GM21619 (cell line): Measurements from ENCODE around the gene ACBD6.

Source experiments
- ATAC-seq: cut with Tn5 transposase; IDR thresholded peaks from one replicate; pipeline ENCODE4 v1.9.1; 2021; ENCODE audit not compliant: unreplicated experiment

Gene ACBD6

DNA sequence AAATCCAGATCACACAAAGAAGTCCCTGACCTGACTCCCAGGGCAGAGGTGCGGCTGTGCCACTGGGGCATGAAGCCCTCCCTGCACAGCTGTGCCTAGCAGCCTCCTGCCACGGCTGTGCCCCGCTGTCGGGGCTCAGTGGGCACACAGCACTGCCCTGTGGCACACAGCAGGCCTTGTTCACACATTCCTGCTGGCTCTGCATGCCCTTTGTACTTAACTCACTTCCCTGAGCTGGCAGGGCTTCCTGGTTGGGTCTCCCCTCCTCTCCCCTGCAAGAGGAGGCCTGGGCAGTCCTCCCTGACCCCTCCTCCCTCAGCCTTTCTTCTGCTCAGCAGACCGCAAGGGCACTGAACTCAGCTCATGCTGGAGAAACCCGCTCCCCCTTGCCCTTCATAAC is 257.5 kb downstream of the ACBD6 start:
- no peak for ATAC-seq

DNA sequence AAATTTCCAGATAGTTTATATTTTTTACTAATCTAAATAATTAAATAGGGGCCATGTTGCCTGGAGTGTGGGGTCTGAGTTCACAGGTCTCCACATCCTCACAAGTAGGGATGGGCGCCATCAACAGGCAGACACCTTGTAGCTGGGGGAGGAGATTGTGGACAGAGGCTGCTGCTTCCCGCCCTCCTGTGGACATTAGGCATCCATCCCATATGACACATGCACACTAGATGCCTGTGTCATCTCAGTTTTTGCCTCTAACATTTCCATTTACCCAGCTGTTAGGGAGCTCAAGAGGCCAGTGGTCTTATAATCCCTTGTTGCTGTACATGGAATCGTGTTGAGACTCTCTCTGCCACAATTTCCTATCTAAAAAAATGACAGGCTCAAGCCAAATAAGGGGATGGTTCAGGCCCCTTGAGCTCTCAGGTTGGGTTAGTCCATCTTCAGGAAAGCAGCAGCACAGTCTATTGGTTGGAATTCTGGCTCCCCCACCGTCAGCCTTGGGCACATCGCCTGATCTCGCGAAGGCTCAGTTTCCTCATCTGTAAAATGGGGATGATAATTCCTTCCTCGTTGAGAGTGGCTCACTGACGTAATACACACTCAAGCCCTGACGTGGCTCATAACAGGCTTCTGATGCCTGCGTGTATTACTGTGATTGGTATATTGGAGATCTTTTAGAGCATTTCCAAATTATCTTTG is 258.7 kb downstream of the ACBD6 start:
- no peak for ATAC-seq

- ATAC-seq = no peak
Measured at GRCh38 chr1:180241716-180242544, 260.4 kb downstream of the ACBD6 start.

DNA sequence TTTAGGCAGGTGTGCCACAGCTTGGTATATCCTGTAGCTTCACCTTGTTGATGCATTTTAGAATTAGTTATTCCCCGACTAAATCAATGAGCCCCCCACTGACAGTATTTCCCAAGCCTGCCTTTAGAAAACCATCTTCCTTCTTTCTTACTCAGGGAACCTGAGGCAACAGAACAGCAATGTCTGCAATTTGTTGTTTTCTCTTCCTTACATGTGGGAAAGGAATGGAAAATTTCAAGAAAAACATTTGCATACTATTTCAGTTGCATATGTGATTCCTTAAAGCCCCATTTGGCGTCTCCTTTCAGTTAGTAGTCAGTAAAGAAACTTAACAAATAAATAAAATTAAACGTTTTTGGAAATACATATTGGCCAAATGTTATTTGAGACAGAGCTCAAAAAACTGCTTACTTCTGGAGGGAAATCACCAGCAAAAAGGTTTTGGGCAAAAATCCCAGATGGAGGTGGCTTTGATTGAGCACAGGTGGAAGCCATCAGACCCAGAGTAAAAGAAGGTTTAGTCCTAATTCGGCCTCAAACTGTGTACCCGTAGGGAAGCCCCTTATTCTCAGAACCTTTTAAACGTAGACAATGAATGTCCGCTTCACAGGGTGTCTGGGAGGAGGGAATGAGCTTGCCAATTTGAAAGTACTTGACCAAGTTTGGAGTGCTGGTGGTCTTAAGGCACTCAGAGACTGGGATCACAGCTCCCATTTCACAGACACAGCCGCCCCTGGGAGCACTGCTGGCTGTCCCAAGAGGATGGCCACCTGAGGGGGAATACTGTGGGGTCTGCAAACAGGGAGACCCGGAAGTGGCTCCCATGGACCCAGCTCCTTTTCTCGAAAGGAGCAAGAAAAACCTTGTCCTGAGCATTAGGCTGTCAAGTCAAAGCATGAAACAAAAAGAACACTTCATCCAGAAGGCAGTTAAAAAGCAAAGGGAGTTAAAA is 263.0 kb downstream of the ACBD6 start:
- ATAC-seq = no peak

DNA sequence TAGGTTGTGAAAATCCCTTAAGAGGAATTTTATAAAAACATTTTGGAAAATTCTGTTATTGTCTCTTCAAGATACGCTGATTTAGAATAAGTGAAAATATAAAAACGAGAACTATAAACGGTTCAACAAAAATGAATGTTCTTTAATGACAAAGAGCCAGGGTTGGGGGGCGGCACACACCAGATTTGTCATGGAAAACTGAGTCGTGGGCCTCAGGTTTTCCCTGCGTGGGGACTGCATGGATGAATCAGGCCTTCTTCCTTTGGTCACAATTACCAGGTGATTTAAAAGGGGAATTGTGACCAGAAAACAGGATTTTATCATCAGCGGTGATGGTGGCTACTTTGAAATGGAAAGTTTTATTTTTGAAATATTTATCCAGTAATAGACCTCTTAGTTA is 263.7 kb downstream of the ACBD6 start:
- ATAC-seq = no peak
